Endothelial cell of umbilical vein (primary cell): Measurements from ENCODE around the gene LCMT1.

ENCODE experiments used
- CTCF ChIP-seq, 2 donors: IDR thresholded peaks; 1 replicate in 1 of 2; 2 replicates in 1 of 2; pipeline ENCODE4 v1.5.1; 2011; ENCODE audit warnings: low read length in 2 of 2, mild to moderate bottlenecking in 2 of 2, moderate library complexity in 2 of 2, control low read depth in 1 of 2, inconsistent platforms in 1 of 2, low read depth in 1 of 2; ENCODE audit not compliant: insufficient read depth in 1 of 2; ENCODE audit errors: extremely low read depth in 1 of 2
- POLR2AphosphoS5 ChIP-seq: IDR thresholded peaks from 2 replicates; pipeline ENCODE4 v1.6.1; 2012; ENCODE audit warnings: low read depth, mild to moderate bottlenecking, control low read depth, low read length, moderate library complexity; ENCODE audit not compliant: insufficient read depth
- TF ChIP-seq, protein P1 (sequence below): IDR thresholded peaks from 2 replicates; pipeline ENCODE4 v1.6.1; 2011; ENCODE audit not compliant: insufficient read depth, insufficient read length

DNA sequence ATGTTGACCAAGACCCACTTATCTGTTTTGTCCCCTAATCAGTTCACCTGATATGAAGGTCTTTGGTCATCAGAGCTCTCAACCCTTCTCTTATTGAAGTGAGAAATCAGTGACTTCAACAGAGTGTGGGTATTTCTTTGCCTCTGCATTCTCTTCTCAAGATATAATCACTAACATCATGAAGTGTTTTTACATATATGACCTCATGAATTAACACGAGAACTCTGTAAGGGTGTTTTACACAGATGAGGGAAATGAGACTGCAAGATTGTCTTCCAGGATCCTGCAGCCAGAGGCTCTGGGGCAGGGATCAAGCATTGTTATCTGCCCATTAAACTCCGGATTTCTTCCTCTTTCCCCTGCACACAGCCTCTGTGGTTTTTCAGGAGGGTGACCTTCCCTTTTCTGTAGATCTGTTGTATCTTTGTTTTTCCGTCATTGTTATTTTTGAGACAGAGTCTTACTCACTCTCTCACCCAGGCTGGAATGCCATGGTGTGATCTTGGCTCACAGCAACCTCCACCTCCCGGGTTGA is 22.7 kb downstream of the LCMT1 start:
- TF ChIP-seq CTCF (IDR thresholded peaks at IDR 0.05; ENCODE audit: extremely low read depth in 1 of 2, insufficient read depth in 1 of 2, low read depth in 1 of 2, low read length in 2 of 2) (no peak), POLR2AphosphoS5 (no peak)
- TF ChIP-seq, protein P1, sequence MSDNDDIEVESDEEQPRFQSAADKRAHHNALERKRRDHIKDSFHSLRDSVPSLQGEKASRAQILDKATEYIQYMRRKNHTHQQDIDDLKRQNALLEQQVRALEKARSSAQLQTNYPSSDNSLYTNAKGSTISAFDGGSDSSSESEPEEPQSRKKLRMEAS = no peak
